NCI-H1417 (cell line): ENCODE results near the gene CYSTM1.
"Not testable (repeated sequence)": the region's sequence is repeated elsewhere in the genome, so short reads cannot be mapped to it uniquely, and the experiment has no call there.

Experiments used
- DNase-seq, 3 experiments: peaks; one replicate each; lab custom pipeline; 2025; lab: John Stamatoyannopoulos, UW

CYSTM1 gene

DNA sequence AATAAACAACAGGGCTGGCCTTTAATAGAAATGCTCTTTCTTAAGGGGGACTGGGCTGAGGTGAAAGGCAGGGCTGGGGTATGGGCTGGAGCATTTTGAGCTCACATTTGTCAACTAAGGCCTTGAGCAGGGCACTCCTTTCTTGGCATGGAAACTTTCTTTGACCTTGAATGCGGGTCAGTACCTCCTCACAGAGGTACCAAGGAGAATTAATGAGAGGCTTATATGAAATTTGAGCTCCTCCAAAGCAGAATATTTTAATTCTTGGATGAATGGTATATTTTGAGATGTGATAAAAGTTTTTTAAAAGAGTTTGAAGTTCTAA, 3.1 kb downstream of the CYSTM1 start:
- no peak for DNase-seq

DNA sequence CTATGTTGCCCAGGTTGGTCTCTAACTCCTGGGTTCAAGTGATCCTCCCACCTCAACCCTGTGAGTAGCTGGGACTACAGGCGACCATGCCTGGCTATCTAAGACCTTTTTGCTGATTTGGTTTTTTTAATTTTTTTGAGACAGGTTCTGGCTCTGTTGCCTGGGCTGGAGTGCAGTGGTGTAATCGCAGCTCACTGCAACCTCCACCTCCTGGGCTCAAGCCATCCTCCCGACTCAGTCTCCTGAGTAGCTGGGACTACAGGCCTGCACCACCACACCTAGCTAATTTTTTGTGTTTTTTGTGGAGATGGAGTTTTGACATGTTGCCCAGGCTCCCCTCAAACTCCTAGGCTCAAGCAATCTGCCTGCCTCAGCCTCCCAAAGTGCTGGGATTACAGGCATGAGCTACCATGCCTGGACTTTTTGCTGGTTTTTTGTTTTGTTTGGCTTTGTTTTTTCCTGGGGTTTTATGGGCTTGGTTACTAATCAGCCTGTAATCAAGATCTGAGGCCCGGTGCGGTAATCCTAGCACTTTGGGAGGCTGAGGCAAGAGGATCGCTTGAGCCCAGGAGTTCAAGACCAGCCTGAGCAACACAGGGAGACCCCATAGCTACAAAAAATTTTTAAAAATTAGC, 3.6 kb downstream of the CYSTM1 start:
- DNase-seq = no peak

DNA sequence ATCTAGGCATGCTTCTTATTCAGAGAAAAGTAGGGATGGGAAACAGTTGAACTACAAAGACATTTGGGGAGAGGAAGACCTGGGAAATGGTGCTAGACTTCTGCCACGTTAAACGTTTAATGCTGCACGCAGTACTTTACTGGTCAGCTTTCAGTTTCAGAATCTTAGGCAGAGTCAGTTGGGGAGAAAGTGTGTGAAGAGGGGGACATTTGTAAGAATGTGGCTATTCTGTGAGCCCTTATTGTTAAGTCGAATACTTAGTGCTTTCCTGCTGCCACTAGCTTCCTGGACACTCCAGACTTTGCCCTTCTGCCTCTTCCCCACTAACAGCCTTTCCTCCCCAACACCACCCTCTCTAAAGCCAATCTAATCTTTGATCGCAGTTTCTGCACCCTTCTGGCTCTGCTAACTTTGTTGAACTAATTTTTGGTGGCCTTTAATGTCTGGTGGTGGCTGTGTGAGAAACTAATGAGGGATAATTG, 6.1 kb downstream of the CYSTM1 start:
- DNase-seq = peak in 2 of 3 experiments; percentile 28 to 55

DNA sequence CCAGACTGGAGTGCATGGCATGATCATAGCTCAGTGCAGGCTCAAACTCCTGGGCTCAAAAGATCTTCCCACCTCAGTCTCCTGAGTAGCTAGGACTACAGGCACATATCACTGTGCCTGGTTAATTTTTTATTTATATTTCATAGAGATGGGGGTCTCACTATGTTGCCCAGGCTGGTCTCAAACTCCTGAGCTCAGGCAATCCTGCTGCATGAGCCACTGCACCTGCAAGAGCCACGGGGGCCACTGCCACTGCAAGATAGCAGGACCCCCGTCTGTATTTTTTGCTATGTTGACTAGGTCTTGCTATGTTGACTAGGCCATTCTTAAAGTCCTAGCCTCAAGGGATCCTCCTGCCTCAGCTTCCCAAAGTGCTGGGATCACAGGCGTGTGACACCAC, 6.5 kb downstream of the CYSTM1 start:
- DNase-seq = no peak

DNA sequence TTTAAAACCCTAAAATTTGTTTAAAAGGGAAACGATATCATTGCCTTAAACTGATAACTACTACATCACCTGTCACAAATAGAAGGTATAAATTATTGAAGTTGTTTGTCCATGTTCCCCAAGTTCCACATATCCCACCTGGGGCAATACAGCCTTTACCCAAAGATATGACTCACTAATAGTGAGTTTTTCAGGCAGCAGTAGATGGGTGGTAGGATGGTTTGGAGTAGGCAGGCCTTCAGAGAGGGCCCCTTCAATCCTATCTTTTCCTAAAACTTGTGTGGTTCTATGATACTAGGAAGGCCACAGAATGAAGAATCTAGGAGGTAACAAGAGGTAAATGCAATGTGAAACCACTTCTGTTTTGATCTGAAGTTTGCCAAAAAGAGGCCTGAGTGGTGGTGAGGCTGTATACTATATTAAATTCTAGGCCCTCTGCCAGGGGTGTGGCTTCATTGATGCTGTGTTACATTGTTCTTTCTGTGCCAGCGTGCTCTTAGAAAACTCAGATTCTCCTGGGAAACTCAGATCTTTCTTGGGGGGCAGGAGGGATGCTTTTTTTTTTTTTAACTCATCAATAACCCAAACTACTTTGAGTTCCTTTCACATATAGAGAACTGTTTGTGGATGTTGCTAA, 7.2 kb downstream of the CYSTM1 start:
- DNase-seq = no peak

DNA sequence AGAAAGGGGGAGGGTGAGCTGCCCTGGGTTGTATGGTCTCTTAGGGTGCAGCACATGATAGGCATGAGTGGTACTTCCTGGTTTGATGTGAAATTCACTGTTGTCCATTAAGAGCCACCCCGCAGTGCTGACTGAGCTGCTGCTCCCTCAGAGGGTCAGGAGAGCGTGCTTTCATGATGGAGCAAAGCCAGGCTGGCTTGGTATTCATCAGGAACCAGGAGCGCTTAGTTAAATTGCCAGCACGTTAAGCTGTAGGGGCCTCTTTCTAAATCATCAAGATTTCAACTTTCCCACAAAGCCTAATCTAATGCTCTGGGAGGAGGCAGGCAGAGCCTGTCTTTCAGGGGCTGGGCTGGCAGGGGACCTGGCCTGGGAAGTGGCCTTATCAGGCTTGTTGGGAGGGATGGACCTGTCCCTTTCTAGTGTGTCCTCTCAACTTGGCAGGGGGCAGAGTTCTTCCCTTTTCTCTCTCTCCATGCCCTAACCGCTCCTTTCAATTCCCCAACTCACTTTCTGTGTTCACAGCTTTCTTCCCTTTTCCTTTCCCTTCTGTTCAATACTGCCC, 7.9 kb downstream of the CYSTM1 start:
- peak in 1 of 3 experiments; percentile 22 for DNase-seq

DNA sequence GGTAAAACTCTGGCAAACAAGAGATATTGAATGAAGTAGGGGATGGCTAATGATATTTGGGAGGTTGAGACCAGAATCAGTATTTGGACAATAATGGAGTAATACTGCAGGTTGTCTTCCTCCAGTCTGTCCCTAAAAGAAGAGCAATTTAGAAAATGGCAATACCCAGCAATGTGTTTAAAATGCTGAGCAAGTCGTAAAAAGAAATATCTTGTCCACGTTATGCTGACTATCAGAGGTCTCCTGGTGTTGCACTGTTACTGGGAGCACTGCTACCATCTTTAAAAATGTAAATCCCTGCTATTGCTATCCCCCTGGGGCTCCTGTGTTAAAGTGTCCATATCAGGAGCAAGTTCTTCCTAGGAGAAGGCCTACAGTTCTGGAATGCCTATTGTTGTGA, 10.4 kb downstream of the CYSTM1 start:
- no peak for DNase-seq

DNA sequence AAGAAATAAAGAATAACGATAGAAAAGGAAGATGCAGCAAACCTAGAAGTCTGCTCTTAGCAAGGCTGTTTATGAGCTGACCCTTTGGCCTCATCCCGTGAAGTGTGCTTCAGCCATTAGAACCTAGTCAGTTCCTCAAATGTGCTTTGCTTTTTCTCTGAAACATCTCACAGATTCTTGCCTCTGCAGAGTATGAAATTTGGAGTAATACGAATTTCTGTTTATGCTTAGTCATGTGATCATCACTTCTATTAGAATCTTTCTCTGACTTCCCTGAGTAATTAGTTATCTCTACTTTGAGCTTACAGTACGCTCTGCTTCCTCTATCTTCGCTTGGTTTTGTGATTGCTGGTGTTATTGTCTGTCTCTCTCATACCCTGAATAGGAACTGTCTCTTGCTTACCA, 11.3 kb downstream of the CYSTM1 start:
- DNase-seq = no peak

DNA sequence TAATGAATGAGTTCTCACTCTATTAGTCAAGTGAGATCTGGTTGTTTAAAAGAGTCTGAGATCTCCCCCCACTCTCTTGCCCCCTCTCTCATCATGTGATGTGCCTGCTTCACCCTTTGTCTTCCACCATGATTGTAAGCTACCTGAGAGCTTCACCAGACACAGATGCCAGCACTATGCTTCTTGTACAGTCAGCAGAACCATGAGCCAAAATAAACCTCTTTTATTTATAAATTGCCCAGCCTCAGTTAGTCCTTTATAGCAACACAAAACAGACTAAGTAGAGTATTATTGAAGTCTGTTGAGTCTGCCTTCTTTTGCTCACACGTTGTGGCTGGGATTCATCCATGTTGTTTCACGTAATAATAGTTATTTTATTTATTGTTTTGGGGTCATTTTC, 14.3 kb downstream of the CYSTM1 start:
- DNase-seq = no peak

DNA sequence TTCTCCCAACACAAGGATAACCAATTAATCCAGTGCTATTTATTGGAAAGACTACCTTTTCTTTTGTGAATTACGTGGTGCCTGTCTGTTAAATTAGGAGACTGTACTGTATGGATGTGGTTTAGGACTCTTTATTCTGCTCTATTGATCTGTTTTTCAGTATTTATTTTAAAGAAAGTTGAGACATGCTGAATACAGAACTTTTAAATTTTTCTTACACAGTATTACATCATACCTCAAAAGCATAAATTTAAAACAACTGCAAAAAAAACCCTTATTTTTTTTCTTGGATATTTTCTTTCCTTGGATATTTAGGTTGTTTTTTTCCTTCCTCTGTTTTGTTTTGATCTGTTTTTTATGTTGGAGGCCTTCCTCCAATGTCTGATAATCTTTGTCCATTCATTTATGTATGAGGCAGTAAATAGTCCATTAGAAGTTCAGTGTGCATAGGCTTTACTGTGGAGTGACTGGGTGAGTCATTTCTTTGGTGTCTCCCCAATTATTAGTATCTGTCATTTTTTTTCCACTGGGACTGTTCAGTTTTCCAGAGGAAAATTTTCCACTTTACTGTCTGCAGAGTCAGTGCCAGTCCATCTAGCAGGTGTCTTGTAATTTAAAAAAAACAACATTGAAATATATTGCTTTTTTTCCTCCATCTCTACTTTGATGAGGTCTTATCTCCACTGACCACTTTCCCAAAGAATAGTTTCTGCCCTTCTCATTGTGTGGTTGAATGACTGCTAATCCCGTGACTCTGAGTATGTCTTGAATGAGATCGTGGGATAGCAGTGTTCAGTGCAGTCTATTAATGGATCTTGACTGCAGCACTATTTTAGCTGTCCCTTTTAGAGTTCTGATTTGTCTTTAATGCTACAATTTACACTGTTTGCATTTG, 15.2 kb downstream of the CYSTM1 start:
- DNase-seq = no peak

DNA sequence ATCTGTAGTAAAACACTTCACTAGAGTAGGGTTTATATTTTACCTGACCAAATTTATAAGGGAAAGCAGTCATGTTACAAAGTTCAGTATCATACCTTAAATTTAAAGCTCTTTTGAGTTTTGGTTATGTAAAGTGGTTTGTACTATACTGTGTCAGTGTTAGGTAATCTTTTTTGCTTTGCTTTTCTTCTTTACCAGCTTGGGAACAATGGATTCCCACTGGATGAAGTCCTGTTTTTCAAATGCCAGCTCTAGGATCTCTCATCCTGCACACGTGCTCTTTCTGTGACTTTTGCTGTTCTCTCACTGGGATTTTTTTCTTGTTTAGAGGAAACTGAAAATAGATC, 15.9 kb downstream of the CYSTM1 start:
- no peak for DNase-seq

DNA sequence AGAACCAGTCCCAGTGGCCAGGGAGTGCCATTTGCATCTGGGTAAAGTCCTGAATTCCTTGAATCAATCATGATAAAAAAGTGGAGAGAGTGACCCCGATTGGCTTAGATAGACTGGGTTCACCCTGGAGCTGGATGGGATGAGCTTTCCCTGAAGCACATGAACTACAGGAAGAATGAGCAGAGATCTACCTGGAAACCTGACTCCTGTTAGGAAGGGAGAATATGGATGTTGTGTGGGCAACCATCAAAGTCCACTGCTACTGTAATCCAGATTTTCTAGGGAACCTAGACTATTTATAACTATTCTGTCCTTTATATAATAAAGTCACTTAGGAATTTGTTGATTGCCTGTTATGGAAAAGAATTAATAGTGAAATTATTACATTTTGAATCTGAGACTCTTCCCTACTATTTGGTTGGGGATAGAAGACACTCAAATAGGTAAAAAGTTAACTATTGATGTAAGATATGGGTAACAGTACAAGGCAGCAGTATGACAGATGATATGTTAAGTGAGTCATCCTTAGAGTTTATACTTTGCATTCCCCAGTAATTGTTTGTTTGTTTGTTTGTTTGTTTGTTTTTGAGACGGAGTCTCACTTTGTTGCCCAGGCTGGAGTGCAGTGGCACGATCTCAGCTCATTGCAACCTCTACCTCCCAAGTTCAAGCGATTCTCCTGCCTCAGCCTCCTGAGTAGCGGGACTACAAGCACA, 17.9 kb downstream of the CYSTM1 start:
- no peak for DNase-seq

DNA sequence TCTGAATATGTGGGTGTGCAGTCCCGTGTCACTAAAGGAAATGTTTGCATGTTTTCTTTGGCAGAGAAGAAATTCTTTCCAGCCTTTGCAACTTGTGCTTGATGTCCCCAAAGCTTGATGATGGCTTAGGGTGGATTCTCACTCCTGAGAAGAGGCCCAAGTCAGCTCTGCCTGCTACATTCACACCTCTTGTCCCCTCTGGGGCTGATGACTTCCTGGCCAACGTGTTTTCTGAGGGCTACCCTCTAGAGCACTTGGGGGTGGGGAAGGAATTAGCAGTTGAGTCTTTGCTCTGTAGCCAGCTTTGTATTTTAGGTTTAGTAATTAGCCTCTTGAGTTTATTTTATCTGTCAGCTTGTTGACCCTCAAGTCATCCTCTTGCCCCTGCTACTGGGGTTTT, 19.7 kb downstream of the CYSTM1 start:
- DNase-seq = no peak

DNA sequence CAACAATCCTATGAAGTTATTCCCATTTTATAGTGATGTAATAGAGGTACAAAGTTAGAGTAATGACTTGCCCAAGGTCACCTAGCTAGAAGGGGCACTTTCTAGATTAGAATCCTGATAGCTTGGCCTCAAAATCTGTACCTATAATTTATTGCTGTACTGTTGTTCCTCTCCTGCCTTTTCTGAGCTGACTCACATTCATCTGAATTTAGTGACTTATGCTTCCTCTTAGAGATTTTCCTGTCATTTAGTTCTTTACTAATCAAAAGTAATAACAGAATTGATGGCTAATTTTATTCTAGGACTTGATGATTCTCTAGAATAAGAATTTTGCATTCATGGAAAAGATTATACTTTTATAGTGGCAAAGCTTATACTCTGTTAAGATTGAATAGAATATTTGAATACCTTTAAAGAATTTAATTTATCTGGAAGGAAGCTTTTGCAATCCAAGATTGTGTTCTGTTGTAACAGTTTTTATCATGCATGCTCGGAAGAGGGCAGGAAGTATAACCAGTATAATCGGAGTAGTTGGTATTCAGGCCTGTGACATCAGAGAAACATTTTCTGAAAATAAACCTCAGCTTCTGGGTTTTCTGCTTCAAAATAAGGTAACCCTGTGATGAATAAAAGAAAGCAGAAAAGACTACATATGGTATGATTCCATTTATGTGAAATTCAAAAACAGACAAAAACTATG, 21.3 kb downstream of the CYSTM1 start:
- DNase-seq = no peak

DNA sequence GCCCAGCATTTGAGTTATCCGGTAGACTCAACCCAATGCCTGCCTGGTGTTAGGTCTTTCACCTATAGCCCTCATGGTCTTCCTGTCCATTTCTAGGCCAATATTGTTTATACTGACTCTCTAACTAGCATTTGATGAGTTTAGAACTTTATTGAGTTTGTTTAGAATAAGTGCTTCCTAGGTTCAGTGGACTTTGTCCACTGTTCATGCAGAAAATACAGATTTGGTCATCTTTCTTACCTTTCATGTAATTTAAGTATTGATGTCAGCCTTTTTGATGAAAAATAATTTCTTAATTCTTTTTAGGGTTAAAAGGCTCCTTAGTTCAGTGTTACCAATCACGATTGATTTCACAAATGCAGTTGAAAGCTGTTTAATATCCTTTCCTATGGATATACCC, 22.0 kb downstream of the CYSTM1 start:
- DNase-seq = no peak

DNA sequence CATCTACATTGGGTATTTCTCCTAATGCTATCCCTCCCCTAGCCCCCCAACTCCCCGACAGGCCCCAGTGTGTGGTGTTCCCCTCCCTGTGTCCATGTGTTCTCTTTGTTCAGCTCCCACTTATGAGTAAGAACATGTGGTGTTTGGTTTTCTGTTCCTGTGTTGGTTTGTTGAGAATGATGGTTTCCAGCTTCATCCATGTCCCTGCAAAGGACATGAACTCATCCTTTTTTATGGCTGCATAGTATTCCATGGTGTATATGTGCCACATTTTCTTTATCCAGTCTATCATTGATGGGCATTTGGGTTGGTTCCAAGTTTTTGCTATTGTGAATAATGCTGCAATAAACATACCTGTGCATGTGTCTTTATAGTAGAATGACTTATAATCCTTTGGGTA, 23.9 kb downstream of the CYSTM1 start:
- DNase-seq = not testable (repeated sequence)

DNA sequence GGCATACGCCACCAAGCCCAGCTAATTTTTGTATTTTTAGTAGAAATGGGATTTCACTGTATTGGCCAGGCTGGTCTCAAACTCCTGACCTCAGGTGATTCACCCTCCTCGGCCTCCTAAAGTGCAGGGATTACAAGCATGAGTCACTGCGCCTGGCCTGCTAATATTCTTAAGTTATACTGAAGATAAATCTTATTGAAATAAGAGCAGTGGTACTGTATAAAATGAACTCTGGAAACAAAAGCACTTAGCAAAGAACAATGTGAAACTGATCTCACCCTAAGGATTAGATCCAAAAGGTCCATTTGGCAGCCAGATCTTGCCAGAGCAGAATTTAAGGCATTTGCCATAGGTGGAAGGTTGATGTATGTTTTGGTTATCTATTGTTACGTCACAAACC, 27.1 kb downstream of the CYSTM1 start:
- no peak for DNase-seq

DNA sequence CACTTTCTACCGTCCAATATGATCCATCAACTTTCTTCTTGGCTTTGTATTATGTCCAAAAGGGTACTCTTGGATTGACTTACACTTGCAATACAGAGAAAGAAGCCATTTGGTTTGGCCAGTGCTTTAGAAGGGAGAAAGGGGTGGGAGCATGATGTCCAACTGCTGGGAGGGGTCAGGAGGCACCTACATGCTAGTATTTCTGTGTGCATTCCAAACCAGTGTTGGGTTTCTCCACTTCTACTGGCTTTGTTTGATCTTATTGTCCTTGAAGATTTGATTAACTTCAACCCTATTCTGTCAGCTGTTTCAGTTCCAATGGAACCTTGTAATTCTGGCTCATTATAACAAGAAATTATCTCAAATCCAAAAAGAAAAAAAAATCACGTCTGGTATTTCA, 27.6 kb downstream of the CYSTM1 start:
- DNase-seq = no peak

DNA sequence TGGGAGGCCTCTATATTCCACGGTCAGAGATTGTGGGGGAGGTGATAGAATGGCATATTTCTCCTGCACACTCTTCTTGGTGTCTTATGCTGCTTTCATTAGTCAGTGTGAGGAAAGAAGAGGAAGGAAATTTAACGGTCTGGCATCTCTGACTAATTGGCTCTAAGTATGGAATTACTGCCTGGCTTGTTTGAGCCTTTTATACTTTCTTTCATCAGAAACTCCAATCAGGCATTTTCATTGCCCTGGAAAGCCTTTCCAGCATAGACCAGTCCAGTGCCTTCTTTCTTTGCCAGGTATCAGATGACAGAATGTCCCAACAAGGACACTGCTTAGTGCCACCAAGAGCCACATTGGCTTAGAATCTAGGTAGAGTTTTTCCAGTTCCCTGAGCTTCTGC, 30.2 kb downstream of the CYSTM1 start:
- DNase-seq = no peak

DNA sequence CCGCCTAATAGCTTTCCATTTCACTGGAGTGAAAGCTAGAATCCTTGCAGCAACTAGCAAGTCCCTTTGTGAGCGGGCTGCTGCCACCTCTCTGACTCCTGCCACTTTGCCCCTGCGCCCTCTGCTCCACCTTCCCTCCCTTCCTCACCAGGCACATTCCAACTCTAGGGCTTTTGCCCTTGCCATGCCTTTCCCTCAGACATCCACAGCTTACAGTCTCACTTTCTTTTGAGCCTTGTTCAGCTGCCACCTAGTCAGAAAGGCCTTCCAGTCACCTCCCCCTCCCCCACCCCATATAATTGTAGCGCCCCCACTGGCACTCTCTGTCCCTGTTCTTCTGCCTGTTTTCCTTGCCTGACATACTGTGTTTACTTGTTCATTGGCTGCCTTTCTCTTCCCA, 31.0 kb downstream of the CYSTM1 start:
- no peak for DNase-seq

DNA sequence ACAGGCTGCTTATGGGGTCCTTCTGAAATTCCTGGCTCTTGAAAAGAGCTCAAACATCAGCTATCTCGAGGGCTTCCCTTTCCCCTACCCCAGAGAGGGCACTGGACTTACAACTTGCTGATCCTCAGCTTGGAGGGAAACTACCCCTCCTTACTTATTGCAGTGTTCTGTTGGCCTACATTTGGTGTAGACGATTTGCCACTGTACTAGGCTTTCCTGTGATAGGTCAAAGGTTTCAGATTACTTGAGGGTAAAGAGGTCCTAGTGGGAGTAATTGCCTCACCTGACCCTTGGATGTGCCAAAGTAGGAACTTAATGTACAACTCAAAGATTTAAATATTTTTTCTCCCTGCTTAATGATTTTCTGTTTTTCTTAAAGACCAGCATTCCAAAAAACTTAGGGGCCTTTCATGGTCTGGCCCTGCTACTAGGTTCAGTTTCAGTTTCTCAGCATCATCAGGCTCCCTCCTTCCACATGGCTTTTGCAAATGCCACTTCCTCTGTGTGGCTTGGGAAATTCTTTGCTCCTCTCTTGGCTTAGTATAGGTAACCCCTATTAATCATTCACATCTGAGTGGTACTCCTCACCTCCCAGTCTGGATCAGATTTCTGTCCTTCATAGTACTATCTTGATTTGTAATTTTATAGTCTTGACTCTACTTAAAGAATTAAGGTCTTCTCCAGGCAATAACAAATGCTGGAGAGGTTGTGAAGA, 32.4 kb downstream of the CYSTM1 start:
- no peak for DNase-seq
